Glomerular endothelial cell (primary cell): Measurements from ENCODE around the gene LTN1. TPM values are rescaled to one million over a fixed set of nuclear protein-coding genes. Genes with fewer than 3 reads are reported as not detected.

Experiments used
- DNase-seq: peaks from one replicate; pipeline ENCODE4 v3.0.0-alpha.2; 2011; ENCODE audit warnings: low read depth, low spot score; ENCODE audit errors: extremely low read depth
- total RNA-seq: library from RNA; depleted of rRNA; stranded (reverse); fragments of >200 nt; gene quantifications from 2 replicates; pipeline ENCODE4 v1.2.3, GENCODE V29; 2015

The LTN1 gene
- total RNA-seq, 1 donor from 2014 or later = 18.5 TPM

DNA sequence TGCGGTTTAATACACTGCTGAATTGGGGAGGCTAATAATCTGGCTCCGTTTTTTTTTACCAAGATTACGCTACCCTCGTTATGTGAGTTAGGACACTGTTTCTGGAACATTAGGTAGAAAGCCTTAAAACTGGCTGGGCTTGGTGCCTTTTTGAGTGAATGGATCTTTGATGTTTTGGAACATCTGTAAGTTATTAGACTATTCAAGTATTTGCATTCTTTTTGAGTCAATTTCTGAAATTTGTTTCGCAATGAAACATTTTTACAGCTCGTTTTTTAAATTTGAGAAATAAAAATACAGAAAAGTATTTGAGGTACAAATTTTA lies 106.9 kb downstream of the LTN1 start:
- DNase-seq = no peak

DNA sequence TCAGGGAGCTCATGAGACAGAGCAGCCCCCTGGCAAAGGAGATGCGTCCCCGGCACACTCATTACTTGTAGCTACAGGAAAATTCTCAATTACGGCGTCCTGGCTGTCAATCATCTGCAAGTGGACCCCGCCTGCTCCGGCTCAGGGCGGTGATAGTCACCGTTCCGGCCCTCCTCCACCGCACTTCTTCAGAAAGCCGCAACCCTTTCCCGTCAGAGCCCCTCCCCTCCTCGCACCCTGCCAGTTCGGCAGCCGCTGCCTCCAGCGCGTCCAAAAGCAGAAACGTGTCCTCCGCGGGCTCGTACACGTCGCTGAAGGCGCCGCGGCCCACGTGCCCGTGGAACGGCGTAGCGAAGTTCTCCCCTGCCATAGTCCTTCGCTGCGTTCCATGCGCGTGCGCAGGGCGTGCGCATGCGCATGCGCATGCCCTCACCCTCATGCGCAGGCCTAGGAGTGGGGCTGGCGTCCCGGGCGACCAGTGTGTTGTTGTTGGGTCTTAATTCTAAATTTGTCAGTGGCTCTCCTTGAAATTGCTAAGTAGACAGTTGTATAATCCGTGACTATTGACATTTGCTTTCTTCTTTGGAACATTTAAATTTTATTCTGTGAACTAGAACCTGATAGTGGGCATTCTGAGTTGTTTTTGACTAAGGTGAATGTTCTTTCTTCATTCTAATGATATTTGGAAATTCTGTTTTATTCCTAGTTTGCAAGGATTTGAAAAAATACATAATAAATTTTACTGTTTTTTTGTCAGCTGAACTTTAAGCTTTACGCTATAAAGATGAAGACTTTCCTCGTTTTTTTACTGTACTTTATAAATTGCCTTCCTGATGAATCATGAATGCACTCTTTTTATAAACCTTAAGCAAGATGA lies 107.5 kb downstream of the LTN1 start:
- peak; percentile 45 for DNase-seq

- no peak for DNase-seq
Measured at GRCh38 chr21:28884481-28884880, 108.2 kb downstream of the LTN1 start.

GRCh38 chr21:28883931-28884330 lies 108.7 kb downstream of the LTN1 start:
- DNase-seq = no peak

DNA sequence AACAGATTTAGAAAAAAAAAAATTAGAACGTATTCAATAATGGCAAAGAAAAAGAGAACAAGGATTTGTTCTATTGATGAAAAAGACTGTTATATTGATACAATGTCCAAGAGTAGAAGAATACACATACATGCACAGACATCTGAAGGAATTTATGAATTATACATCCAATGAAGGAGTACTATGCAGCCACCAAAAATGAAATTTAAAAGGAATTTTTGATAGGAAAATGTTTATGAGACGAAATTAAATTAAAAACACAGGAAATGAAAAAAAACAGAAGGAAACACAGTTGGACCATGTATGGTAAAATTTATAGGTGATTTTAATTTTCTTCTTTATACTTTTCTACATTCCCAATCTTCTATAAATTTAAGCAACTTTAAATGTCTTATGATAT lies 110.3 kb downstream of the LTN1 start:
- DNase-seq = no peak

Other genes starting within 250 kb of the LTN1 start
- 14.0 and 17.6 TPM in 2 replicates for gene RWDD2B, start 26.5 kb upstream of the LTN1 start, total RNA-seq
- gene USP16, start 31.8 kb upstream of the LTN1 start, total RNA-seq = 15.2 and 17.9 TPM in 2 replicates
- gene CCT8, start 80.8 kb upstream of the LTN1 start, total RNA-seq = 171 and 188 TPM in 2 replicates
- 7.9 and 9.9 TPM in 2 replicates for gene MAP3K7CL, start 137.8 kb upstream of the LTN1 start, total RNA-seq